ENCODE results near the gene RAB40B. TPM values are rescaled to one million over a fixed set of nuclear protein-coding genes. Genes with fewer than 3 reads are reported as not detected.

Gene RAB40B
- total and polyA plus RNA-seq, 12 donors: 4.1 to 33.3 (median 14.0) TPM

GRCh38 chr17:82619641-82620040, 78.9 kb downstream of the RAB40B start:
- no peak for TF ChIP-seq POLR2A (IDR thresholded peaks at IDR 0.05)
- TF ChIP-seq CTCF (IDR thresholded peaks at IDR 0.05): no peak
- Histone ChIP-seq H3K27ac (no peak overlapping the region), H3K4me1 (replicated peaks in 1 of 2) (no peaks in the 10 kb centered on the region), H3K9me3 (replicated peaks in 1 of 3) (no peaks in the 10 kb centered on the region), H3K27me3 (no peaks in the 10 kb centered on the region), H3K4me3 (no peak overlapping the region), H3K36me3 (replicated peaks in 1 of 2) (peaks cover 0 to 86% of the 10 kb centered on the region in 2 donors)
- intact Hi-C loops (cut with DNase I): loop anchor here in 1 of 2 donors (10.0 kb wide), 1 partner anchor 95 kb away; the partner anchor contains the start of gene FN3KRP
- WGBS, 4 donors: 84 to 95% (median 92%) methylated on average over 10 of the region's 10 CpGs
- DNase-seq: no peak

- peaks cover 0 to 85% of the 10 kb centered on the region in 2 donors for H3K36me3 ChIP-seq (replicated peaks in 1 of 2)
- intact Hi-C loops (cut with DNase I): no loop called here
Measured at GRCh38 chr17:82619211-82619610, 79.3 kb downstream of the RAB40B start.

GRCh38 chr17:82616021-82616711, 82.3 kb downstream of the RAB40B start:
- 85 to 88% (median 86%) methylated on average over 22 of the region's 22 CpGs for WGBS, 4 donors

More at GRCh38 chr17:82619211-82619610, 79.3 kb downstream of the RAB40B start:
- TF ChIP-seq POLR2A (IDR thresholded peaks at IDR 0.05): no peak
- TF ChIP-seq CTCF (IDR thresholded peaks at IDR 0.05): no peak
- Histone ChIP-seq H3K4me1 (replicated peaks in 1 of 2) (no peaks in the 10 kb centered on the region), H3K4me3 (no peak overlapping the region), H3K27ac (no peak overlapping the region), H3K27me3 (no peaks in the 10 kb centered on the region), H3K9me3 (replicated peaks in 1 of 3) (no peaks in the 10 kb centered on the region)
- no peak for DNase-seq
- WGBS, 4 donors: 80 to 86% (median 81%) methylated on average over 7 of the region's 7 CpGs

More at GRCh38 chr17:82616021-82616711, 82.3 kb downstream of the RAB40B start:
- Histone ChIP-seq H3K27me3 (no peaks in the 10 kb centered on the region), H3K4me1 (replicated peaks in 1 of 2) (peaks cover 0 to 4% of the 10 kb centered on the region in 2 donors), H3K4me3 (no peak overlapping the region), H3K36me3 (replicated peaks in 1 of 2) (peaks cover 0 to 66% of the 10 kb centered on the region in 2 donors), H3K27ac (no peak overlapping the region), H3K9me3 (replicated peaks in 1 of 3) (no peaks in the 10 kb centered on the region)
- DNase-seq: no peak
- intact Hi-C loops (cut with DNase I): no loop called here
- no peak for TF ChIP-seq POLR2A (IDR thresholded peaks at IDR 0.05)
- no peak for TF ChIP-seq CTCF (IDR thresholded peaks at IDR 0.05)
